BE2C (cell line): Measurements from ENCODE around the gene TFDP1.
A peak's percentile ranks its signal among the peaks of the same experiment; 100 is the strongest.

Source experiments
- DNase-seq: peaks from one replicate; pipeline ENCODE4 v3.0.0-alpha.2; 2020
- H3K27me3 ChIP-seq: fragments of 250-450 bp; sonication (Bioruptor Pico); 2 replicates; pipeline ENCODE4 v1.5.1; 2020; ENCODE audit warnings: mild to moderate bottlenecking
- H3K36me3 ChIP-seq: fragments of 250-450 bp; sonication (Bioruptor Pico); 2 replicates; pipeline ENCODE4 v1.5.1; 2020; ENCODE audit warnings: mild to moderate bottlenecking
- H3K4me1 ChIP-seq: fragments of 250-450 bp; sonication (Bioruptor Pico); 2 replicates; pipeline ENCODE4 v1.5.1; 2020
- H3K4me3 ChIP-seq: 2 replicates; pipeline ENCODE4 v1.5.1; 2011; ENCODE audit warnings: low read depth, low read length
- H3K9me3 ChIP-seq: fragments of 250-450 bp; sonication (Bioruptor Pico); 2 replicates; pipeline ENCODE4 v1.5.1; 2020
- TF ChIP-seq, protein P1 (sequence below): IDR thresholded peaks from 2 replicates; pipeline ENCODE4 v1.5.1; 2012; ENCODE audit warnings: mild to moderate bottlenecking, low read depth, low read length

The TFDP1 gene

DNA sequence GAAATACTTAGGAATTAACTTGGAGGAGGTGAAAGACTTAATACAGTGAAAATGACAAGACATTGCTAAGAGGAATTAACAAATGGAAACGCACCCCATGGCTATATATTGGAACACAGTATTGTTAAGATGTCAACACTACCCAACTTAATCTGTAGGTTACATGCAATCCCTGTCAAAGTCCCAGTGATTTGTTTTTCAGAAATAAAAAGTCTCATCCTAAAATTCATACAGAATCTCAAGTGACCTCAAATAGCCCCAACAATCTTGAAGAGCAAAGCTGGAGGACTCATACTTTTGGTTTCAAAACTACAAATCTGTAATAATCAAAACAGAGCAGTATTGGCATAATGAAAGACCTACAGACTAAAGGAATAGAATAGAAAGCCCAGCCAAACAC lies 60.2 kb downstream of the TFDP1 start:
- TF ChIP-seq, protein P1, sequence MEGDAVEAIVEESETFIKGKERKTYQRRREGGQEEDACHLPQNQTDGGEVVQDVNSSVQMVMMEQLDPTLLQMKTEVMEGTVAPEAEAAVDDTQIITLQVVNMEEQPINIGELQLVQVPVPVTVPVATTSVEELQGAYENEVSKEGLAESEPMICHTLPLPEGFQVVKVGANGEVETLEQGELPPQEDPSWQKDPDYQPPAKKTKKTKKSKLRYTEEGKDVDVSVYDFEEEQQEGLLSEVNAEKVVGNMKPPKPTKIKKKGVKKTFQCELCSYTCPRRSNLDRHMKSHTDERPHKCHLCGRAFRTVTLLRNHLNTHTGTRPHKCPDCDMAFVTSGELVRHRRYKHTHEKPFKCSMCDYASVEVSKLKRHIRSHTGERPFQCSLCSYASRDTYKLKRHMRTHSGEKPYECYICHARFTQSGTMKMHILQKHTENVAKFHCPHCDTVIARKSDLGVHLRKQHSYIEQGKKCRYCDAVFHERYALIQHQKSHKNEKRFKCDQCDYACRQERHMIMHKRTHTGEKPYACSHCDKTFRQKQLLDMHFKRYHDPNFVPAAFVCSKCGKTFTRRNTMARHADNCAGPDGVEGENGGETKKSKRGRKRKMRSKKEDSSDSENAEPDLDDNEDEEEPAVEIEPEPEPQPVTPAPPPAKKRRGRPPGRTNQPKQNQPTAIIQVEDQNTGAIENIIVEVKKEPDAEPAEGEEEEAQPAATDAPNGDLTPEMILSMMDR = no peak
- no peak for DNase-seq
- Histone ChIP-seq H3K4me3 (no peak overlapping the region), H3K36me3 (peaks cover 40% of the 10 kb centered on the region), H3K4me1 (peaks cover 2% of the 10 kb centered on the region; the same call in 1 of the 2 replicates), H3K9me3 (no peaks in the 10 kb centered on the region), H3K27me3 (no peaks in the 10 kb centered on the region)

DNA sequence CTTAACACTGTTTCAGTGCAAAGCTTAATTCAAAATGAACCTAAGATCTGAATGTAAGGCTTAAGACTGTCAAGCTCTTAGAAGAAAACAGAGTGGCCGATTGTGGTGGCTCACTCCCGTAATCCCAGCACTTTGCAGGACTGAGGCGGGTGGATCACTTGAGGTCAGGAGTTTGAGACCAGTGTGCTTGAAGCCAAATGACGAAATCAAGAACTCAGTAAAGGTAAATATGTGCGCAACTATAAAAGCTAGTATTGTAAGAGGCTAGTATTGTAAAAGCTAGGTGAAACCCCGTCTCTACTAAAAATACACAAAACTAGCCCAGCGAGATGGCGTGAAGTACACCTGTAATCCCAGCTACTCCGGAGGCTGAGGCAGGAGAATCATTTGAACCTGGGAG lies 60.8 kb downstream of the TFDP1 start:
- Histone ChIP-seq H3K27me3 (no peaks in the 10 kb centered on the region), H3K4me1 (peaks cover 2% of the 10 kb centered on the region; the same call in 1 of the 2 replicates), H3K36me3 (peaks cover 35% of the 10 kb centered on the region), H3K9me3 (no peaks in the 10 kb centered on the region), H3K4me3 (no peak overlapping the region)
- no peak for DNase-seq
- TF ChIP-seq, protein P1 = no peak

DNA sequence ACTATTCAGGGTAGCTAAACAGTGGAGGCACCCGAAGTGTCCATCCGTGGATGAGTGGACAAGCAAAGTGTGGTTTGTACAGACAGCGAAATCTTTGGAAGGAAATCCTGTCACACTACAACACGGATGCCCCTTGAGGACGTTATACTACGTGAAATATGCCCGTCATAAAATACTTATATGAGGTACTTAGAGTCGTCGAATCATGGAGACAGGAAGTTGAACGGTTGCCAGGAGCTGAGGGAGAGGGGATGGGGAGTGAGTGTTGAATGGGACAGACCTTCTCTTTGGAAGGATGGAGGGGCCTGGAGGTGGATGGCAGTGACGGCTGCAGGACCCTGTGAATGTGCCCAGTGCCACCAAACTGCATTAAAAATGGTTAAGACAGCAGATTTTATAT lies 61.8 kb downstream of the TFDP1 start:
- H3K27me3 ChIP-seq = no peaks in the 10 kb centered on the region
- TF ChIP-seq, protein P1 = no peak
- DNase-seq = peak; percentile 8
- no peaks in the 10 kb centered on the region for H3K9me3 ChIP-seq
- H3K36me3 ChIP-seq = peaks cover 29% of the 10 kb centered on the region
- H3K4me3 ChIP-seq = no peak overlapping the region
- peaks cover 2% of the 10 kb centered on the region; the same call in 1 of the 2 replicates for H3K4me1 ChIP-seq

DNA sequence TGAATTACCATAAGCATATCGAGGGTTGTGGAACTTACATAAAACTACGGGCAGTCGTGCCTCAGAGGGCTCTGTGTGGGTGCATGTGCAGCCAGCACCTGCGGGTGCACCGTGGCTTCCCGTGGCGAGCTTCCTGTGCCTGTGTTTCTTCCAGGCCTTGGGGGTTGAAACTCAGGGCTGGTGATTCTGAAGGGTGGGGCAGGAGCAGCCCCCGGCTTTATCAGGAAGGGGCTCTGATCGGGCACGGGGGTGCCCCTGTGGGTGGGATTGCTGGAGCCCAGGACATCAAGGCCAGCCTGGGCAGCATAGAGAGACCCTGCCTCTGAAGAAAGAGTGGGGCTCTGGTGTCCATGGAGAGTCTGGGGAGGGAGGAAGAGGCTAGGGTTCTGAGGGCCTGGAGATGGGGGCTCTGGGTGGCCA lies 62.4 kb downstream of the TFDP1 start:
- peaks cover 23% of the 10 kb centered on the region for H3K36me3 ChIP-seq
- TF ChIP-seq, protein P1 = no peak
- H3K4me3 ChIP-seq = no peak overlapping the region
- no peaks in the 10 kb centered on the region for H3K9me3 ChIP-seq
- peaks cover 2% of the 10 kb centered on the region; the same call in 1 of the 2 replicates for H3K4me1 ChIP-seq
- no peaks in the 10 kb centered on the region for H3K27me3 ChIP-seq
- DNase-seq = peak; percentile 7

DNA sequence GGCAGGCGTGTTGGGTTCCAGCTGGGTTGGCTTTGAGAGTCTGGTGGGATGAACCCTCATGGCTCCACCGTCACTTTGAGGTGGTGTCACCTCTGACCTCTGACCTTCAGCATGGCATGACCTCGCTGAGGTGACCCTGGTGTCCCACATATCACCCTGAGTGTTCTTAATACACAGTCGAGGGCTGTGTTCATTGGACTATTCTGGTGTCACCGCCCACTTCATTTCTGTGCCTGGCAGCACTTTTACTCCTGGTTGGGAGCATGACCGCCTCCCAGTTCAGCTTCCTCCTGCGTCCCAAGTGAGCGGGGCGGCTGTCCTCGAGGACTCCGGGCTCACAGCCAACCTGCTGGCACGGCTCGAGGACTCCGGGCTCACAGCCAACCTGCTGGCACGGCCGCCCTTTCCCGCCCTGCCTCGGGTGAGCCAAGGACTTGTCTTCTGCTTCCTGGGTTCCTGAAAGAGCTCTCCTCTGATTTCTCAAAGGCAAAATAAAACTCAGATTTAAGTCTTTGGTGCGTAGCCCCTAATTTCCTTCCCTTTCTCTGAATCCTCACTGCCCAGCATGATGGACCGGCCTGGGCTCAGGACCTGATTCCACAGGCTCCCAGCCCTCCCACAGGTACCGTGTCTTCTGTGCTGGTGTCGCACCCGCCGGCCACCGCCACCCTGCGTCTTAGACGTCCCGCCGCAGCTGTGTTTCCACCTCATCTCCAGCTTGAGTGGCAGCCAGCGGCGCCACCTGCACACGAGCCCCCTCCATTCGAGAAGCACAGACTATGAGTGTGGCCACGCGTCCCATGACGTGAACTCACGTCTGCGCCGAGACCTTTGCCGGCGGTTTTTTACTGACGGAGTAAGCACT lies 63.0 kb downstream of the TFDP1 start:
- TF ChIP-seq, protein P1 = no peak
- Histone ChIP-seq H3K4me1 (peaks cover 2% of the 10 kb centered on the region; the same call in 1 of the 2 replicates), H3K36me3 (peaks cover 17% of the 10 kb centered on the region), H3K9me3 (no peaks in the 10 kb centered on the region), H3K27me3 (no peaks in the 10 kb centered on the region), H3K4me3 (no peak overlapping the region)
- DNase-seq = peak; percentile 77

DNA sequence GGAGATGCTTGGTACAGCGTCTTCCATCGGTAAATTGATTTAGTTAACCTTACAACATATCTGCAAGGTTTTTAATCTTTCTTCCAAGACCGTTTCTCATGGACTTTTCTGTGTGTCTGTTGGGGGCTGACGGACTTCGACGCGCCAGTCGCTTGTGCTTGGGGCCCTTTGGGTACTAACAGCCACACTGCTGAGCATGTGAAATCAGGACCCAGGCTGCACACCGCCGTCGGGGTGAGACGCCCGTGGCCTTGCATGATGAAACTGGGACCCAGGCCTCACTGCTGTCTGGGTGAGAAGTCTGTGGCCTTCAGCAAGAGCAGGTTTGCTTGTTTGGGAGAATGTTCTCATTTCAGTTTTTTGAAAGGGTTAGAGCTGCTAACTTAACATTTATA lies 63.7 kb downstream of the TFDP1 start:
- Histone ChIP-seq H3K4me3 (no peak overlapping the region), H3K36me3 (peaks cover 11% of the 10 kb centered on the region), H3K9me3 (no peaks in the 10 kb centered on the region), H3K4me1 (peaks cover 7% of the 10 kb centered on the region), H3K27me3 (no peaks in the 10 kb centered on the region)
- peak; percentile 2 for DNase-seq
- TF ChIP-seq, protein P1 = no peak
